H1 (cell line): Measurements from ENCODE around the gene ASCC1. TPM values are rescaled to one million over a fixed set of nuclear protein-coding genes. Genes with fewer than 3 reads are reported as not detected.

Source experiments
- ATF3 ChIP-seq: IDR thresholded peaks from 2 replicates; pipeline ENCODE4 v1.6.1; 2011; ENCODE audit warnings: low read depth, mild to moderate bottlenecking, low read length; ENCODE audit not compliant: insufficient read depth
- CHD7 ChIP-seq: fragments of 300-600 bp; sonication (generic); IDR thresholded peaks from 2 replicates; pipeline ENCODE4 v1.7.1; 2012; ENCODE audit warnings: low read length, moderate library complexity, mild to moderate bottlenecking, inconsistent platforms; ENCODE audit not compliant: insufficient replicate concordance
- SIN3A ChIP-seq, 2 experiments: IDR thresholded peaks in 1 of 2; conservative IDR thresholded peaks in 1 of 2; 2 replicates each; pipeline ENCODE4 v1.6.1; 2011 to 2012; ENCODE audit warnings: low read length in 2 of 2, improper control_type of control experiment in 1 of 2, low read depth in 1 of 2, mild to moderate bottlenecking in 1 of 2
- SP2 ChIP-seq: IDR thresholded peaks from 2 replicates; pipeline ENCODE4 v1.6.1; 2012; ENCODE audit warnings: mild to moderate bottlenecking, low read length, inconsistent platforms
- SUZ12 ChIP-seq: fragments of 200-600 bp; sonication (generic); IDR thresholded peaks from 2 replicates; pipeline ENCODE4 v1.6.1; 2012; ENCODE audit warnings: mild to moderate bottlenecking, inconsistent platforms, low read length, moderate library complexity, mixed read lengths
- YY1 ChIP-seq: IDR thresholded peaks from 2 replicates; pipeline ENCODE4 v1.6.1; 2011; ENCODE audit warnings: low read depth, mild to moderate bottlenecking, low read length
- ZNF274 ChIP-seq: IDR thresholded peaks from 2 replicates; pipeline ENCODE4 v1.7.0; 2012; ENCODE audit warnings: low read length, borderline replicate concordance; ENCODE audit errors: extremely low read depth
- polyA plus RNA-seq, 7 experiments: library from polyadenylated mRNA; depleted of rRNA in 3 of 7; stranded (reverse) in 5 of 7; unstranded in 2 of 7; fragments of >200 nt in 5 of 7; fragments of 200-250 nt in 2 of 7; gene quantifications; 1 replicate in 5 of 7; 2 replicates in 1 of 7; 4 replicates in 1 of 7; pipeline versions ENCODE4 v1.2.1 to v1.2.3, GENCODE V29; 2011 to 2013; ENCODE audit warnings: missing spikeins in 2 of 7, mixed read lengths in 2 of 7
- total RNA-seq: library from RNA; stranded (reverse); fragmentation: NEBNext Ultra II Directional; extraction: Animal tissue kit (Norgen Biotek cat#: 25700); gene quantifications from 2 replicates; pipeline ENCODE4 v1.2.1, GENCODE V29; 2021
- TF ChIP-seq, protein P1 (sequence below): IDR thresholded peaks from 2 replicates; pipeline ENCODE4 v1.6.1; 2012; ENCODE audit warnings: low read length, inconsistent platforms

The ASCC1 gene
- total and polyA plus RNA-seq, 2 of the 8 experiments (the other 6 are each of a cell fraction or from before 2014, with no cell fraction given), result 25.6 to 35.8 TPM

DNA sequence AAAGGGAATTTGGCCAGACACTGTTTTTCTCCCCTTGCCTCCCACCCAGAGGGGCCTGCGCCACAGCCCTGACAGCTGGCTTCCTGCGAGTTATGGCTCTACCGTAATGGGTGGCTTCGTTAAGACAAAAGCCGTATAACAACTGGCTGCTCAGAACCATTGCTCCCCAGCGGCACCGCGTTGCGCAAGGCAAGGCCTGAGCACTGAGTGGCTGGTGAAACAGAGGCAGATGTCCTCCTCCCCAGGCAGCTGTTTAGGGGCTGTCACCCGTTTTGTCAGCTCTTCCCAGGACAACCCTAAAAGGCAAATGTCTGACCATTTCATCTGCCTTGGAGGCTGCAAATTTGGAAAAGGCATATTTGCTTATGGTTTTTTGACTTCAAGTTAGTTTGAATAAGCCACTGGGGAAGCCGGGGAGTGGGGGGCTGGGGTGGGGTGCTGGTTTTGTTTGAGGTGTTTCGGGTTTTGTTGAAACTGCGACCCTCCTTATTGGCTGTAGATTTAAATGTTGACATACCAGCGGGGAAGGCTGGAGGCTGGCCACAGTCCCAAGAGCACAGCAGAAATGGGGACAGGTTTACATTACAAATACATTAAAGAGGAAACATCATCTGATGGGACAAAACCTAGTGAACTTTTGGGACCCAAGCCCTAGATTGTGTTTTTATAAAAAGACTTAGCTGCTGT, 127.0 kb downstream of the ASCC1 start (continued):
- TF ChIP-seq ZNF274, result no peak
- TF ChIP-seq ATF3, result no peak
- no peak for TF ChIP-seq CHD7
- TF ChIP-seq YY1, result no peak
- no peak for TF ChIP-seq SUZ12
- TF ChIP-seq, protein P1, sequence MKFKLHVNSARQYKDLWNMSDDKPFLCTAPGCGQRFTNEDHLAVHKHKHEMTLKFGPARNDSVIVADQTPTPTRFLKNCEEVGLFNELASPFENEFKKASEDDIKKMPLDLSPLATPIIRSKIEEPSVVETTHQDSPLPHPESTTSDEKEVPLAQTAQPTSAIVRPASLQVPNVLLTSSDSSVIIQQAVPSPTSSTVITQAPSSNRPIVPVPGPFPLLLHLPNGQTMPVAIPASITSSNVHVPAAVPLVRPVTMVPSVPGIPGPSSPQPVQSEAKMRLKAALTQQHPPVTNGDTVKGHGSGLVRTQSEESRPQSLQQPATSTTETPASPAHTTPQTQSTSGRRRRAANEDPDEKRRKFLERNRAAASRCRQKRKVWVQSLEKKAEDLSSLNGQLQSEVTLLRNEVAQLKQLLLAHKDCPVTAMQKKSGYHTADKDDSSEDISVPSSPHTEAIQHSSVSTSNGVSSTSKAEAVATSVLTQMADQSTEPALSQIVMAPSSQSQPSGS, result no peak
- TF ChIP-seq SP2, result no peak
- peak in 1 of 2 experiments; percentile 76; a peak in 2 of 4 replicates for TF ChIP-seq SIN3A (conservative IDR thresholded peaks at IDR 0.05 in 1 of 2, IDR thresholded peaks at IDR 0.05 in 1 of 2; ENCODE audit: low read depth in 1 of 2, low read length in 2 of 2)
